GM18951 (cell line): ENCODE results near the gene TEX54.

Source experiments
- POLR2A ChIP-seq: IDR thresholded peaks from 4 replicates; pipeline ENCODE4 v1.6.1; 2011; ENCODE audit warnings: mild to moderate bottlenecking; ENCODE audit not compliant: insufficient read length, insufficient read depth; ENCODE audit errors: extremely low read depth
- in situ Hi-C: fragments of 300-500 bp; cut with MboI; formaldehyde crosslinking; loops from one replicate; pipeline ENCODE4 v1.12.0; 2022; ENCODE audit warnings: low sequenced_read_pairs, mixed read lengths, inconsistent platforms; ENCODE audit not compliant: unreplicated experiment

Gene TEX54

GRCh38 chr11:62805961-62806441, 26.6 kb downstream of the TEX54 start:
- no peak for TF ChIP-seq POLR2A
- in situ Hi-C loops, result no loop called here

DNA sequence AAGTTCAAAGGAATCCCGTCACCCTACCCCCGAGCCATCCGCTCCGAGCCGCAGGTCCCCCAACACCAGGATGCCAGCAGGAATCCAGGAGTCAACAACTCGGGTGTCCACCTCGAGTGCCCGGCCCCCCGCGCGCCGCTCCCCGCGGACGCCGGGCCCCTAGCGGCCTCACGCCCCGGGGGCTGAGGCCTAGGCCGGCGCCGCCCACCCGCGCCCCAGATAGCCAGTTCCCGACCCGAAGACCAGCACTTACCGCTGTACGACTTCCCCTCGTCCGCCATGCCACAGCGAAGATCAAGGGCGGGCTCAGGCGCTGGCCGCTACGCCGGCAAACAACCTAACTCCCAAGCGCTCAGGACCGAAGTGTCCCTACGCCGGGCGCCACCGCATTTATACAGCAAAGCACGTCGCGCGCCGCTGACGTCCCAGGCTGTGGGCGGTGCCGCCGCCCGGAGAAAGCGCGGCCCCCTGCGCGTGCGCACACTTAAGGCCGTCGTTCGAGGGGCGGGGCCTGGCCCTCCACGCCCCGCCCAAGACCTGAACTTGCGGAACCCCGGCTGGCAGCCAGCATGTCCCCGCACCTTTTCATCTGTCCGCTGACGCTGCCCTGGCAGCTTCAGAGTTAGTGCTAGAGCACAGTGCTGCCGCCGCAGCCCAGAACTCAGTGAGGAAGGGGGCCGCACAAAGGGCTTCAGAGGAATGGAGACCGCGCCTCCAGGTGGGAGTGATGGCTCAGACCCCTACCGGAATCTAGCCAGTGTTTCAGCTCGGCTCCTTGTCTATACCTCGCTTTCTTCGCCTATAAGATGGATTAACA, 27.4 kb downstream of the TEX54 start, which contains the start of gene NXF1:
NXF1 (minus strand) TSS at position 365 of the 817 bp plus-strand sequence; CDS start at position 281, 84 bp downstream.
- in situ Hi-C loops, result no loop called here
- TF ChIP-seq POLR2A, result peak; percentile 100

DNA sequence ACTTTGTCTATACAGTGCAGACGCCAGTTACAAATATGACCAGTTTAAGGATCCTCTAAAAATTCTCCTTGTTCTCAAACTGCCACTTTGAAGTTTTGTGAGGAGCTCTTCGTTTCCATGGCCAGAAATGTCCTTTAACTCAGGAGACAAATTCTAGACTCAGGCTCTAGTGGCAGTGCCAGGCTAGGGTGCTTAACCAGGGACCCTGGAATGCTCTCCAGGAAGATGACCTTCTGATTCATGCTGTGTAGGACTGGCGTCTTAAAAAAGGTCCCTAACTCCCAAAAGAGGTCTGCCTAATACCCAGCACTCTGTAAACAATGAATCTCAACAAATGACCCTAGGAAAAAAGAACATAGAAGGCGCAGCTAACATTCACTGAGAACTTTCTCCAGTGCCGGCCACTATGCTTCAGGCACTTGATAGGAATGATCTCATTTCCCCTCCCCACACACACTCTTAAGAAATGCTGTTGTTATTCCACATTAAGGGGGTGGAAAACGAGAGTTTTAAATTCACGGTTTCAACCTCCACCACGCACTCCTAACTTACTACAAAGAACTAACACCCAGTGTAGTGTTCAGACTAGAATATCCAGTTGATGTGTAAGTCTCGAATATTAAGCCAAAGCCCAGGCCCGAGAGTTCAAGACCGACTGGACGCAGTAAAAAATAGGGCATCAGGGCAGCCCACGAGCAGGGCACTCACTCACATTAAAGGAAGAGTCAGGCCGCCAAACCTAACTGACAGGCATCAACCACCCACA, 28.1 kb downstream of the TEX54 start:
- no peak for TF ChIP-seq POLR2A
- in situ Hi-C loops, result no loop called here

- no peak for TF ChIP-seq POLR2A
- in situ Hi-C loops, result no loop called here
These were observed 31.6 kb downstream of the TEX54 start for GRCh38 chr11:62801071-62801470.

GRCh38 chr11:62799486-62799885, 33.2 kb downstream of the TEX54 start:
- TF ChIP-seq POLR2A, result no peak
- in situ Hi-C loops, result no loop called here

GRCh38 chr11:62796281-62796680, 36.4 kb downstream of the TEX54 start:
- no peak for TF ChIP-seq POLR2A
- in situ Hi-C loops, result no loop called here

- in situ Hi-C loops, result no loop called here
- no peak for TF ChIP-seq POLR2A
These were observed 38.4 kb downstream of the TEX54 start for GRCh38 chr11:62794201-62794775.

- in situ Hi-C loops, result no loop called here
These were observed 40.5 kb downstream of the TEX54 start for GRCh38 chr11:62792202-62792575.

DNA sequence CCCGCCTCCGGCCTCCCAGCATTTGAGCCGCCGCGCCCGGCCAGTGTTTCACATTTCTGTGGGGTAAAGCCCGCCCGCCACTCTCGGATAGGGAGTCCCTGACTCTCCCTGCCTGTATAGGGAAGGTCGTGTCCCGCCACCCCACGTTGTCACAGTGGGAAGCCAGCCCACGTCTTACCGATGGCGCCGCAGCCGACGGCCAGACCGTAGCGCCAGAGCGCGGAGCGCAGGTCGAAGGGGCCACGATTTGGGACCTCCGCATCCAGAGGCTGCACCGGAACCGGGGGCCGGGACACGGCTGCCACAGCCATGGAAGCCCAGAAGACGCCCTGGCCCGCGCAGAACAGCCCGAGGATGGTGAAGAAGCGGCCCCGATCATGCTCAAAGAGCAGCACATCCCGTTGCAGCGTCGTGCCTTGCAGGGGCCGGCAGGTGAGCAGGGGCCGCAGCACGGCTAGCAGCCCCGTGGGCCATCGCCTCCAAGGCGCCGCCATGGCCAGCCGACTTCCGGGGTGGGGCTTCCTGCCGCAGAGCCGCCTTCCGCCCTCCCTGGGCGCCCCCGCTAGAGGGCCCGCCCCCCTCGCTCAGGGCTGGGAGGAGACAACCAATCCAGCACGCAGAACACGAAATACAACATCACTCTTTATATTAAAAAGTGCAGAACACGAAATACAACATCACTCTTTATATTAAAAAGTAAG, 41.0 kb downstream of the TEX54 start, which contains the start of gene TMEM223:
TMEM223 (minus strand) TSS at position 506 of the 701 bp plus-strand sequence; CDS start at position 494, 12 bp downstream.
- in situ Hi-C loops, result no loop called here
- peak; percentile 95 for TF ChIP-seq POLR2A

More at GRCh38 chr11:62792202-62792575, 40.5 kb downstream of the TEX54 start:
- TF ChIP-seq POLR2A, result no peak

- in situ Hi-C loops, result no loop called here
- no peak for TF ChIP-seq POLR2A
These were observed 43.1 kb downstream of the TEX54 start for GRCh38 chr11:62789576-62789975.

DNA sequence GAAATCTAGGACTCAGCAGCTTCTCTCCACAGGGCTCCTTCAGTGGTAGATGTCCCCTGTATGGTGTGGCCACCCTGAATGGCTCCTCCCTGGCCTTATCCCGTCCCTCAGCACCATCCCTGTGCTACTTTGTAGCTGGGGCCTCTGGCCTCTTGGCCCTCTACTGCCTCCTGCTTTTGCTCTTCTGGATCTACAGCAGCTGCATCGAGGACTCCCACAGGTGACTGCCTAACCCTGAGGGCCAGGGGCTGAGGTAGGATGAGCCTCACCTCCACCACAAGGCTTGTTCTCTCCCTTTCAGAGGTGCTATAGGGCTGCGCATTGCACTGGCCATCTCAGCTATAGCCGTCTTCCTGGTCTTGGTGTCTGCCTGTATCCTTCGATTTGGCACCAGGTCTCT, 43.6 kb downstream of the TEX54 start:
- in situ Hi-C loops, result no loop called here
- no peak for TF ChIP-seq POLR2A

GRCh38 chr11:62787005-62787759, 45.5 kb downstream of the TEX54 start, which contains the start of gene TMEM179B:
Gene TMEM179B (plus strand): TSS chr11:62787402. CDS start chr11:62787432, 30 bp downstream.
- in situ Hi-C loops, result no loop called here
- TF ChIP-seq POLR2A, result peak; percentile 99
